GM12872 (cell line): ENCODE results near the gene COX4I1.

Source experiments
- CTCF ChIP-seq: IDR thresholded peaks from 3 replicates; pipeline ENCODE4 v1.5.1; 2011; ENCODE audit warnings: low read depth, mild to moderate bottlenecking, low read length, moderate library complexity; ENCODE audit not compliant: insufficient read depth

The COX4I1 gene

DNA sequence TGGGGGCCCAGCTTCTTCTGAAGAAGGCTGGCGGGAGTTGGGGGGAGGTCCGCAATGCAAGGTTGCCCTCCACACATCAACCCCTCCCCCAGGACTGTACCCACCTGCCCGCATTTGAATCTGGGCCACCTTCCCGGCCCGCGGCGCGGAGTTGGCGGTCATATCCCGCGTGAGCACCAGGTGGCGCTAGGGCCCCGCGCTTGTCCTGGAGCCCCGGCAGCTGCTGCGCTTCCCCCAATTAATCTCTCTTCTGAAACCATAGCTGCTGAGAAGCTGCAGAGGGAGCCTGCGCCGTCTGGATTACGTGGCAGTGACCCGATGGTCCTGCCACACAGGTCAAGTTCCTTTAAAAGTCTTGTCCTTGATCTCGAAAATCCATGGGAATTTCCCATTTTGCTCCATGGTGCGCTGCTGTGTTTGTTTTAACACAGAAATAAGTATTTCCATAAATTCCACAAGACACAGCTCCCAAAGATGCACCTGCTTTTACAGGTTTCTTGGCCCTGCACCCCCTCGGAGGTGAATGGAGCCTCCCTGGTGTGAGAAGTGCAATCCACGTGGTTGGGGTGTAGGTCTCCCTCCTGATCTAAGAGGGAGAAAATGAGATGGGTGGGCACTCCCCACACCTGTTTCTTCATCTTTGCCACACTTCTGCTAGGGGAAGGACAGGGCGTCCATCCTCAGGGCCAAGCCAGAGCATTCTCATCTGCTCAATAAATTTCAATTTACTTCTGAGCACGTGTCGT is 22.1 kb downstream of the COX4I1 start:
- peak; percentile 92 for TF ChIP-seq CTCF

GRCh38 chr16:85822145-85822544 is 22.6 kb downstream of the COX4I1 start:
- TF ChIP-seq CTCF, result no peak

DNA sequence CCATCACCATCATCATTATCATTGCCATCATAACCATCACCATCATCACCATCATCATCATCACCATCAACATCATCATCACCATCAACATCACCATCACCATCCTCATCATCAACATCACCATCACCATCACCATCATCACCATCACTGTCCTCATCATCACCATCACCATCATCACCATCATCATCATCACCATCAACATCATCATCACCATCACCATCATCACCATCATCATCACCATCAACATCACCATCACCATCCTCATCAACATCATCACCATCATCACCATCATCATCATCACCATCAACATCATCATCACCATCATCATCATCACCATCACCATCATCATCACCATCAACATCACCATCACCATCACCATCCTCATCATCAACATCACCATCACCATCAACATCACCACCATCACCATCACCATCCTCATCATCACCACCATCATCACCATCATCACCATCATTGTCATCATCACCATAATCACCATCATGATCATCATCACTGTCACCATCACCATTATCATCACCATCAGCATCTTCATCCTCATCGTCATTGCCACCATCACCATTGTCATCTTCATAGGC is 23.9 kb downstream of the COX4I1 start:
- no peak for TF ChIP-seq CTCF

- no peak for TF ChIP-seq CTCF
These were observed 25.0 kb downstream of the COX4I1 start for GRCh38 chr16:85824161-85825135.

- TF ChIP-seq CTCF, result peak; percentile 51
These were observed 25.8 kb downstream of the COX4I1 start for GRCh38 chr16:85825326-85825725.

- TF ChIP-seq CTCF, result no peak
These were observed 27.3 kb downstream of the COX4I1 start for GRCh38 chr16:85826686-85827247.

GRCh38 chr16:85828166-85828565 is 28.7 kb downstream of the COX4I1 start:
- TF ChIP-seq CTCF, result no peak
